Astrocyte of the spinal cord (primary cell): ENCODE results near the gene ASF1A.

Experiments used
- DNase-seq: peaks from one replicate; pipeline ENCODE4 v3.0.0; 2011; ENCODE audit warnings: low read depth, low spot score
- H3K4me3 ChIP-seq: 2 replicates; pipeline ENCODE4 v1.5.1; 2011; ENCODE audit warnings: low read depth, mild to moderate bottlenecking, low read length, moderate library complexity
- in situ Hi-C: cut with HindIII; loops from 2 replicates; pipeline ENCODE4 v1.10.0; 2017; ENCODE audit warnings: low sequenced_read_pairs
- TF ChIP-seq, protein P1 (sequence below): IDR thresholded peaks from 2 replicates; pipeline ENCODE4 v1.5.1; 2012; ENCODE audit warnings: low read depth, mild to moderate bottlenecking, low read length, inconsistent platforms

Gene ASF1A

DNA sequence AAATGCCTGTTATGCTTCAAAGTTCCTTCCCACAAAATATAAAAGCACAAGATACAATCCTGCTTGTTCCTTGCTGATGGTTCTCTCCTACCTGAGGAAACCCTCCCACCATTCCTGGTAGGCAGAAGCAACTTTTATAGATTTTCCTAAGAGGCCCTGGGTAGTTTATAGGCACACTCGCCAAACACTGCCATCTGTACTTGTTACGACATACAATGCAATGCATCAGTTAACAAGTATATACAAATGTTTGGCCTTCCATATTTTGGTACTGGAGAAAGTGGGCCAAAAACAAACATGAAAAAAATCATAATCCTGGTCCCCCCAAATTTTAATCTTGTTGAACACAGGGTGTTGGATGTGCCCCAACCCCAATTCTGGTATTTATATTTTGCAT, 24.4 kb downstream of the ASF1A start:
- H3K4me3 ChIP-seq = no peak overlapping the region
- DNase-seq = no peak
- in situ Hi-C loops = no loop called here
- TF ChIP-seq, protein P1, sequence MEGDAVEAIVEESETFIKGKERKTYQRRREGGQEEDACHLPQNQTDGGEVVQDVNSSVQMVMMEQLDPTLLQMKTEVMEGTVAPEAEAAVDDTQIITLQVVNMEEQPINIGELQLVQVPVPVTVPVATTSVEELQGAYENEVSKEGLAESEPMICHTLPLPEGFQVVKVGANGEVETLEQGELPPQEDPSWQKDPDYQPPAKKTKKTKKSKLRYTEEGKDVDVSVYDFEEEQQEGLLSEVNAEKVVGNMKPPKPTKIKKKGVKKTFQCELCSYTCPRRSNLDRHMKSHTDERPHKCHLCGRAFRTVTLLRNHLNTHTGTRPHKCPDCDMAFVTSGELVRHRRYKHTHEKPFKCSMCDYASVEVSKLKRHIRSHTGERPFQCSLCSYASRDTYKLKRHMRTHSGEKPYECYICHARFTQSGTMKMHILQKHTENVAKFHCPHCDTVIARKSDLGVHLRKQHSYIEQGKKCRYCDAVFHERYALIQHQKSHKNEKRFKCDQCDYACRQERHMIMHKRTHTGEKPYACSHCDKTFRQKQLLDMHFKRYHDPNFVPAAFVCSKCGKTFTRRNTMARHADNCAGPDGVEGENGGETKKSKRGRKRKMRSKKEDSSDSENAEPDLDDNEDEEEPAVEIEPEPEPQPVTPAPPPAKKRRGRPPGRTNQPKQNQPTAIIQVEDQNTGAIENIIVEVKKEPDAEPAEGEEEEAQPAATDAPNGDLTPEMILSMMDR = no peak

DNA sequence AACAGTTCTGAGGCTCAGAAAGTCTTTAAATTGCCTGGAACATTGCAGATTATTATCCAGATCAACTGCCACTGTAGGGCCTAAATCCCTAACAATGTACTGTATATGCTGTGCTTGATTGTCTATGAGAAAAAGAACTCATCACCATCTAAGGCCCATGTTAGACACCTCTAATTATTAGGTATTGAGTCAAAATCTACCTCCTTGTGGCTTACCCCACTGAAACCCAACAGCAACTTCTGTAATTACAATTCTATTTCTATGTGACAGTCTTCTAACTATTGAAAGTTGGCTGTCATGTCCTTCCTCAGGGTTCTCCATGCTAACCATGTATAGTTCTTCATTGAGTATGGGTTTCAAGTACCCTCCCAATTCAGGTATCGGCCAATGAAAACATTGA, 27.1 kb downstream of the ASF1A start:
- DNase-seq = no peak
- no peak overlapping the region for H3K4me3 ChIP-seq
- TF ChIP-seq, protein P1 = no peak
- in situ Hi-C loops = no loop called here

DNA sequence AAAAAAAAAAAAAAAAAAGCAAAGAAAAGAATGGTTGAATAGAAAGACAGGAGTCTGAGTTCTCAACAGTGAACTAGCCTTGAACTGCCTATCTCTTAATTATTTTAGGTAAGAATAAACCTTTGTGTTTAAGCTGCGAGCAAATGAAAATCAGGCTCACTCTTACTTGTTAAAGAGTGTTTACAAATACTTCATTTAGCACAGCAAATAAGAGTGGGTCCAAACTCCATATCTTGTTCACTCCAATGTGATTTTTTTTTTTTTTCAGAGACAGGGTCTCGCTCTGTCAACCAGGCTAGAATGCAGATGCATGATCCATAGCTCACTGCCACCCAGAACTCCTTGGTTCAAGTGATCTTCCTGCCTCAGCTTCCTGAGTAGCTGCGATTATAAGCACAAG, 29.1 kb downstream of the ASF1A start:
- in situ Hi-C loops = no loop called here
- DNase-seq = no peak
- TF ChIP-seq, protein P1 = no peak
- no peak overlapping the region for H3K4me3 ChIP-seq

DNA sequence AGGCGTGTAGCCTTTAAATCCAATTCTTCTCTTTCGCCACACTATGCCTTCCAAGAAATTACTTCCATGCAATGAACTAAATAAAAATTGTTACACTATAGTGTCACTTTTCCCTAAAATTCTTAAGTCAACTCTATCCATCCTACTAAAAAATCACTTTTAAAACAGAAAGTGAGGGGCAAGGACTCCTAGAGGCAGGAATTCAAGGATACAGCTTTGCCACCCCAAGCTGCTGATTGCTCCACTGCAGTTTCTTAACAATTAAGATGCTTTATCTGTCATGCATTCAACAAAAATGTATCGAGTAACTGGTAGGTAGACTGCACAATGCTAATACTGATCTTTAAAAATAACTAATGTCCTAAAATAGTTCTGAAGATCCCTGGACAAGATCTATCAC, 36.7 kb downstream of the ASF1A start:
- in situ Hi-C loops = no loop called here
- H3K4me3 ChIP-seq = no peak overlapping the region
- DNase-seq = no peak
- TF ChIP-seq, protein P1 = peak; percentile 29

DNA sequence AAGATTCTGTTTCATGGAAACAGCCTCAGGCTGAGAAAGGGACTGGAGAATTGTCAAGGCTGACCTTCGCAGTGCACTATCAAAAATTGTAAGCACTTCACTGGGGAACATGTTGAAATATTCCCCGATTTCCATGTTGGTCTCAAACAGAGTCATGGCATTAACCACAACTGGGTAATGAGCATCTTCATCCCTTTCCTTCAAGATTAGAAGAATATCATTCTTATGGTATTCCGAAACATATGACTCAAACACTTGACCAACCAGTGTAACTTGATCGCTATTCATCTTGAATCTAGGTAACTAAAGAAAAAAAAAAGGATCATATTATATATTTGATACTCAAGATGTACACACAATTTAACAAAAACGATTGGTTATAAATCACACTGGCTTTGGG, 37.5 kb downstream of the ASF1A start:
- in situ Hi-C loops = no loop called here
- TF ChIP-seq, protein P1 = no peak
- no peak overlapping the region for H3K4me3 ChIP-seq
- no peak for DNase-seq

DNA sequence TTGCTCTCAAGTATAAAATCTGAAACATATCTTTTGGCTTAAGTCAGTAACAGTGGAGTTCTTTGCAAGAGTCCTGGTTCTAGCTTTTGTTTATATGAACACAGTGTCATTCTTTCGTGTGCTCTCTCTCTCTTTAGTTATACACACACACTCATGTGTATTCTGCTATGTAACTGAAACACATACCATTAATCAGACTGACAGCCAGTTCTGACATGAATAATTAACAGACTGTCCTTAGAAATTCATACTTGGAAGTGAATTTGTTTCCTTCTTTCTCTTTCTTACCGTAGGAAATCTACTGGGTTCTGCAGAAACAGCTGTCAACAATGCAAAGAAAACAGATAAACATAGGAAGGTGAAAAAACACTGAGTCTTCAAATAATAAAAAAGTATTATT, 38.5 kb downstream of the ASF1A start:
- no peak overlapping the region for H3K4me3 ChIP-seq
- no peak for DNase-seq
- TF ChIP-seq, protein P1 = no peak
- in situ Hi-C loops = no loop called here
